ENCODE data around the gene AGTPBP1.

Gene AGTPBP1

DNA sequence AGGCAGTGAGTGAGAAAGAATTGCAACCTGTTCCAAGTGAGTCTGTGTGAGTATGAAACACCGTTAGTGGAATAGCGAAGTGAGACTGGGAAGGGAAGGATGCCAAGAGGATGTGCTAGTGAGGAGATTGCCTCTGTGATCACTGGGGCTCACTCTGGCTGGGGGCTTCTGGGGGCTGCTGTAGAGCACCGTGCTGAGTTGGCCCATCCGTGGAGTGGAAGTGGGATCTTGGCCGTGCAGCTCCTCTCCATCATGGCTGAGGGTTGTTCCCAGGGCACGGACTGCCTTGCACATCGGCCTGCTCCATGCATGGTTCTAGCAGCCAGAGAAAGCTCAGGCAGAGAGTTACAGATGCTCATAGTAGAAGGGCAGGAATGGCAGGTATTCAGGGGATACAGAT lies 236.1 kb downstream of the AGTPBP1 start:
- TF ChIP-seq REST (IDR thresholded peaks at IDR 0.05; ENCODE audit: insufficient replicate concordance, low read depth) (no peak), CTCF (IDR thresholded peaks at IDR 0.05; ENCODE audit: insufficient read depth, low read length) (no peak), POLR2AphosphoS5 (IDR thresholded peaks at IDR 0.05; ENCODE audit: low read depth) (no peak), SPI1 (IDR thresholded peaks at IDR 0.05; ENCODE audit: borderline replicate concordance, low read depth) (no peak), GABPA (IDR thresholded peaks at IDR 0.05; ENCODE audit: low read depth) (no peak)
- H3K27me3 ChIP-seq (ENCODE audit: insufficient read depth, poor library complexity, severe bottlenecking): no peaks in the 10 kb centered on the region
- DNase-seq (ENCODE audit: low read depth in 1 of 2, low spot score in 1 of 2): no peak
- H3K4me3 ChIP-seq (replicated peaks; ENCODE audit: insufficient read depth, low read length): no peak overlapping the region
- no peak overlapping the region for H3K27ac ChIP-seq (replicated peaks)

GRCh38 chr9:85502815-85503655 lies 238.7 kb downstream of the AGTPBP1 start:
- no peak overlapping the region for H3K27ac ChIP-seq (replicated peaks)
- H3K27me3 ChIP-seq (ENCODE audit: insufficient read depth, poor library complexity, severe bottlenecking): no peaks in the 10 kb centered on the region
- no peak overlapping the region for H3K4me3 ChIP-seq (replicated peaks; ENCODE audit: insufficient read depth, low read length)
- DNase-seq (ENCODE audit: low read depth in 1 of 2, low spot score in 1 of 2): no peak
- TF ChIP-seq REST (IDR thresholded peaks at IDR 0.05; ENCODE audit: insufficient replicate concordance, low read depth) (no peak), SPI1 (IDR thresholded peaks at IDR 0.05; ENCODE audit: borderline replicate concordance, low read depth) (no peak), POLR2AphosphoS5 (IDR thresholded peaks at IDR 0.05; ENCODE audit: low read depth) (no peak), GABPA (IDR thresholded peaks at IDR 0.05; ENCODE audit: low read depth) (no peak), CTCF (IDR thresholded peaks at IDR 0.05; ENCODE audit: insufficient read depth, low read length) (no peak)

GRCh38 chr9:85501882-85502281 lies 239.9 kb downstream of the AGTPBP1 start:
- no peak for DNase-seq (ENCODE audit: low read depth in 1 of 2, low spot score in 1 of 2)
- TF ChIP-seq GABPA (IDR thresholded peaks at IDR 0.05; ENCODE audit: low read depth): no peak
- TF ChIP-seq CTCF (IDR thresholded peaks at IDR 0.05; ENCODE audit: insufficient read depth, low read length): no peak
- no peak for TF ChIP-seq REST (IDR thresholded peaks at IDR 0.05; ENCODE audit: insufficient replicate concordance, low read depth)
- no peak for TF ChIP-seq POLR2AphosphoS5 (IDR thresholded peaks at IDR 0.05; ENCODE audit: low read depth)
- no peak for TF ChIP-seq SPI1 (IDR thresholded peaks at IDR 0.05; ENCODE audit: borderline replicate concordance, low read depth)
- Histone ChIP-seq H3K27me3 (ENCODE audit: insufficient read depth, poor library complexity, severe bottlenecking) (no peaks in the 10 kb centered on the region), H3K4me3 (replicated peaks; ENCODE audit: insufficient read depth, low read length) (no peak overlapping the region), H3K27ac (replicated peaks) (no peak overlapping the region)

Measured in HL-60 (cell line).